ENCODE results near the gene FGD2. TPM values are rescaled to one million over a fixed set of nuclear protein-coding genes. Genes with fewer than 3 reads are reported as not detected.

The FGD2 gene
- total and polyA plus RNA-seq, 2 of the 4 experiments (the other 2 are of a cell fraction) = 0.07 TPM; not detected in 1

DNA sequence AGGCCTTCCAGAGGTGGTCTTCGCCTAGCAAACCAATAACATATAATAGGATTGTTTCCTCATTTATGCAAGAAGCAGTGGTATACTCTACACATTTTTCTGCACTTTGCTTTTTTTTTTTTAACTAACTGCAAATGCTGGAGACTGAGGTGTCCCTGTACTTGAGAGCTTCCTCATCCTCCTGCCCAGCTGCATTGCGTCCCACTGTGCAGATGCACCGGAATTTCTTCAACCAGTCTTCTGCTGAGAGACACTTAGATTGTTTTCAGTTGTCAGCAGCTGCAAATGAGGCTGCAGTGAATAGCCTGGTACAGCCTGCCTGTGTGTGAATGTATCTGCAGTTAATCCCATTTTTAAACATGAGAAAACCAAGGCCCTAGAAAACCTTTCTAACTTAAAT lies 11.5 kb downstream of the FGD2 start:
- BruUV-seq (replicated peaks) = no TSS peak
- Histone ChIP-seq H2BK15ac (ENCODE audit: low read depth, low read length) (no peak overlapping the region), H3K14ac (replicated peaks; ENCODE audit: low read depth, low read length) (no peak overlapping the region), H3K9me3 (ENCODE audit: control insufficient read depth, insufficient read depth, low read length) (no peaks in the 10 kb centered on the region), H2AK5ac (ENCODE audit: low read depth, low read length) (no peak overlapping the region), H3K4ac (ENCODE audit: low read depth, low read length) (no peak overlapping the region), H2AFZ (replicated peaks; ENCODE audit: low read length, poor library complexity) (no peak overlapping the region), H3K27ac (ENCODE audit: insufficient read depth, low read length) (no peak overlapping the region), H2BK120ac (ENCODE audit: low read depth, low read length) (no peak overlapping the region), H3K56ac (ENCODE audit: extremely low read depth, insufficient read depth, low read length) (no peak overlapping the region), H3K4me3 (ENCODE audit: insufficient read depth, low read depth, low read length) (no peak overlapping the region), H3K36me3 (ENCODE audit: control insufficient read depth, insufficient read depth, low read length) (no peaks in the 10 kb centered on the region), H2AK9ac (replicated peaks; ENCODE audit: low read depth, low read length, poor library complexity) (no peak overlapping the region), H3K79me1 (ENCODE audit: low read depth in 1 of 2, low read length in 2 of 2) (no peaks in the 10 kb centered on the region), H3K9me1 (ENCODE audit: insufficient read depth, low read length) (no peaks in the 10 kb centered on the region), H3K4me1 (ENCODE audit: control insufficient read depth, insufficient read depth, low read length) (no peaks in the 10 kb centered on the region; the same call in 1 of the 2 replicates), H2BK20ac (ENCODE audit: low read depth, low read length) (no peak overlapping the region), H2BK5ac (ENCODE audit: low read depth, low read length, poor library complexity, severe bottlenecking) (no peak overlapping the region), H3K18ac (ENCODE audit: low read depth, low read length) (no peak overlapping the region), H4K91ac (ENCODE audit: insufficient read depth, low read depth, low read length) (no peak overlapping the region), H3K23ac (ENCODE audit: low read depth, low read length) (no peak overlapping the region), H4K5ac (ENCODE audit: low read depth, low read length) (no peak overlapping the region), H4K20me1 (ENCODE audit: insufficient read depth, low read length) (no peaks in the 10 kb centered on the region), H4K8ac (ENCODE audit: low read depth in 2 of 2, low read length in 2 of 2) (no peak overlapping the region), H3K4me2 (ENCODE audit: low read depth, low read length) (no peak overlapping the region), H3K9ac (ENCODE audit: low read depth, low read length) (no peak overlapping the region), H3K27me3 (ENCODE audit: control insufficient read depth, insufficient read depth, low read length) (no peaks in the 10 kb centered on the region)
- POLR2A ChIA-PET (ENCODE audit: unreplicated experiment) = no interaction called here
- dilution Hi-C loops (cut with HindIII; ENCODE audit: low sequenced_read_pairs, unreplicated experiment) (no loop called here), intact Hi-C loops (cut with micrococcal nuclease) (loop anchor here (10.0 kb wide), 1 partner anchor 392 kb away; no protein-coding TSS in a partner anchor), in situ Hi-C loops (cut with MboI; ENCODE audit: low sequenced_read_pairs) (no loop called here)
- ATAC-seq (ENCODE audit: low read depth) = no peak
- 72% methylated on average over 2 of the region's 3 CpGs; no CpG with 5 or more reads in 1 of the 2 experiments for WGBS, 2 experiments (ENCODE audit: extremely low coverage in 2 of 2, insufficient read length in 1 of 2)
- DNase-seq = no peak
- CTCF ChIA-PET = interaction anchor here (0.7 to 3.9 kb wide), 9 partner anchors 10 to 258 kb away, joined by 3 to 28 read pairs (median 5); partner anchors contain the start of genes C6orf89 and FGD2
- TF ChIP-seq RCOR1 (IDR thresholded peaks at IDR 0.05; ENCODE audit: insufficient replicate concordance, low read length) = no peak
- no peak for TF ChIP-seq POLR2A (IDR thresholded peaks at IDR 0.05; ENCODE audit: low read depth, low read length)
- no peak for TF ChIP-seq CEBPB (IDR thresholded peaks at IDR 0.05; ENCODE audit: low read depth, low read length)
- TF ChIP-seq, protein P1, sequence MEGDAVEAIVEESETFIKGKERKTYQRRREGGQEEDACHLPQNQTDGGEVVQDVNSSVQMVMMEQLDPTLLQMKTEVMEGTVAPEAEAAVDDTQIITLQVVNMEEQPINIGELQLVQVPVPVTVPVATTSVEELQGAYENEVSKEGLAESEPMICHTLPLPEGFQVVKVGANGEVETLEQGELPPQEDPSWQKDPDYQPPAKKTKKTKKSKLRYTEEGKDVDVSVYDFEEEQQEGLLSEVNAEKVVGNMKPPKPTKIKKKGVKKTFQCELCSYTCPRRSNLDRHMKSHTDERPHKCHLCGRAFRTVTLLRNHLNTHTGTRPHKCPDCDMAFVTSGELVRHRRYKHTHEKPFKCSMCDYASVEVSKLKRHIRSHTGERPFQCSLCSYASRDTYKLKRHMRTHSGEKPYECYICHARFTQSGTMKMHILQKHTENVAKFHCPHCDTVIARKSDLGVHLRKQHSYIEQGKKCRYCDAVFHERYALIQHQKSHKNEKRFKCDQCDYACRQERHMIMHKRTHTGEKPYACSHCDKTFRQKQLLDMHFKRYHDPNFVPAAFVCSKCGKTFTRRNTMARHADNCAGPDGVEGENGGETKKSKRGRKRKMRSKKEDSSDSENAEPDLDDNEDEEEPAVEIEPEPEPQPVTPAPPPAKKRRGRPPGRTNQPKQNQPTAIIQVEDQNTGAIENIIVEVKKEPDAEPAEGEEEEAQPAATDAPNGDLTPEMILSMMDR (conservative IDR thresholded peaks at IDR 0.05; ENCODE audit: low read depth, low read length) = no peak
